GM23248 (cell line): ENCODE data around the gene SLC29A2.

Source experiments
- EZH2 ChIP-seq: fragments of 200-600 bp; sonication (generic); IDR thresholded peaks from 2 replicates; pipeline ENCODE4 v1.6.1; 2018; ENCODE audit warnings: antibody characterized with exemption, mild to moderate bottlenecking; ENCODE audit not compliant: insufficient read depth, poor library complexity, severe bottlenecking
- EZH2phosphoT487 ChIP-seq: fragments of 200-600 bp; sonication (generic); IDR thresholded peaks from 2 replicates; pipeline ENCODE4 v1.6.1; 2018; ENCODE audit warnings: antibody characterized with exemption, moderate library complexity, mild to moderate bottlenecking, low read depth; ENCODE audit not compliant: insufficient read depth

- TF ChIP-seq EZH2: no peak
- TF ChIP-seq EZH2phosphoT487: no peak
These were observed 38.2 kb downstream of the SLC29A2 start for GRCh38 chr11:66333220-66333877.
